SKM-1 (cell line): ENCODE results near the gene REEP2.

Experiments used
- DNase-seq: peaks from one replicate; lab custom pipeline; 2025; ENCODE audit not compliant: unreplicated experiment; lab: John Stamatoyannopoulos, UW

REEP2 gene

GRCh38 chr5:138495351-138495750 lies 56.5 kb downstream of the REEP2 start:
- DNase-seq, result no peak
